Urothelium cell line (cell line): ENCODE measurements around the gene RCBTB2.

Source experiments
- DNase-seq: peaks from one replicate; pipeline ENCODE4 v3.0.0; 2011; ENCODE audit warnings: low spot score, mixed read lengths
- FAIRE-seq: peaks from 2 replicates; lab custom pipeline; 2011; peaks lifted over from hg19 to GRCh38; lab: Jason Lieb, UNC

The RCBTB2 gene

DNA sequence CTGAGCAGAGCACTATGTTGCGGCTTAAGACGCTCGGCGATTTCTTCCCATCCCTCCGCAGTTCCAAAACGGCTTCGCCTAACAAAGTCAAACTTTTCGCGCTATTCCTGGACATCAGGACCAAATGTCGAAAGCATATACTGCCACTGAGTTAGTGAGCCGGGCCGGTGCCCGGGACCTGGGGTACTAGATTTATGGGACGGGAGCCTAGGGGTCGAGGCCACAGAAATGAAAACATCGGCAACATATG lies 699 bp downstream of the RCBTB2 start:
- FAIRE-seq (no peak), DNase-seq (no peak)

- FAIRE-seq (no peak), DNase-seq (no peak)
These were observed 1.2 kb downstream of the RCBTB2 start for GRCh38 chr13:48531416-48532255.

- FAIRE-seq (no peak), DNase-seq (no peak)
These were observed 2.0 kb downstream of the RCBTB2 start for GRCh38 chr13:48530833-48531232.

DNA sequence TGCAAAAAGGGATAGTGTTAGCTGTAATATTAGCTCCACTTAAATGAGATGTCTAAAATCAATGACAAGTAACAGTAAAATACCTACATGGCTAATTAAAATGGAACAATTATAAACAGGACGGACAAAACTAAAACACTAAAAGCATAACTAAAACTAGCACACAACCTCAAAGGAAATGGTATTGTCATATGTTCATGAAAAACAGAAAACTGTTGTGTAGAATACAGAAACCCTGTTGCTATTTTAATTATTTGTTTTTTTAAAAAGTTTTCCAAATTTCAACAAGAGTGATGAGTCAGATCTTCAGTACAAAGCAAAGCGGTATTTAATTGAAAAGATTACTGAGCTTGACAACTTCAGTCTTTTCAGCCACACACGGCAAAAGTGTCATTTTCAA lies 4.2 kb downstream of the RCBTB2 start:
- FAIRE-seq (no peak), DNase-seq (no peak)

- FAIRE-seq (no peak), DNase-seq (no peak)
These were observed 4.9 kb downstream of the RCBTB2 start for GRCh38 chr13:48527955-48528354.

DNA sequence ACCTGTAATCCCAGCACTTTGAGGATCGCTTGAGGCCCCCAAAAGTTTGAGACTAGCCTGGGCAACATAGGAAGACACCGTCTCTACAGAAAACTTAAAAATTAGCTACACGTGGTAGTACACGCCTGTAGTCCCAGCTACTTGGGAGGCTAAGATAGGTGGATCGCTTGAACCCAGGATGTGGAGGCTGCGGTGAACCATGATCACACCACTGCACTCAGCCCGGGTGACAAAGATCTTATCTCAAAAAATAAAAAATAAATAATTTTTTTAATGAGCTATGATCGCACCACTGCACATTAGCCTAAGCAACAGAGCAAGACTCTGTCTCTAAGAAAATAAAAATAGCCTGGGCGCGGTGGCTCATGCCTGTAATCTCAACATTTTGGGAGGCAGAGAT lies 6.6 kb downstream of the RCBTB2 start:
- DNase-seq (no peak), FAIRE-seq (no peak)

- DNase-seq (no peak), FAIRE-seq (no peak)
These were observed 14.8 kb downstream of the RCBTB2 start for GRCh38 chr13:48518083-48518482.

DNA sequence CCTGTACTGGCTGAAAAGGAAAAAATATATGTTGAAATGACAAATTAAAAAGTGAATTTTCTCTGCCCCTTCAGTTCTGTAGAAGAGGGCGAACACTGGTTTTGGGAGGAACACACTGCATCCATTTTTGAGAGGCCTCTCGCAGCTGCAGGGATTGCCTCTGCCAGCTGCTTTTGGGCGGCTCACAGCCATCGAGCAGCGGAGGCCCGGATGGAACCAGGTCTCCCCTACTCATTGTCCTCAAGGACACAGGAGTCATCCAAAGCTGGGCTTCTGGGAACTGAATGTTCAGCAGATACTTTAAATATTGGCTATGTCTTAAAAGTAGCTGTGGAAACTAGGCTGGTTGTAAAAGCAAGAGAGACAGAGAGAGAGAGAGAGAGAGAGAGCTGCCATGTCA lies 17.1 kb downstream of the RCBTB2 start:
- no peak for FAIRE-seq
- DNase-seq: no peak

GRCh38 chr13:48514793-48515192 lies 18.1 kb downstream of the RCBTB2 start:
- DNase-seq (no peak), FAIRE-seq (no peak)

- FAIRE-seq (no peak), DNase-seq (no peak)
These were observed 21.2 kb downstream of the RCBTB2 start for GRCh38 chr13:48511621-48512230.

- no peak for DNase-seq
- FAIRE-seq: no peak
These were observed 22.2 kb downstream of the RCBTB2 start for GRCh38 chr13:48510698-48511097.

DNA sequence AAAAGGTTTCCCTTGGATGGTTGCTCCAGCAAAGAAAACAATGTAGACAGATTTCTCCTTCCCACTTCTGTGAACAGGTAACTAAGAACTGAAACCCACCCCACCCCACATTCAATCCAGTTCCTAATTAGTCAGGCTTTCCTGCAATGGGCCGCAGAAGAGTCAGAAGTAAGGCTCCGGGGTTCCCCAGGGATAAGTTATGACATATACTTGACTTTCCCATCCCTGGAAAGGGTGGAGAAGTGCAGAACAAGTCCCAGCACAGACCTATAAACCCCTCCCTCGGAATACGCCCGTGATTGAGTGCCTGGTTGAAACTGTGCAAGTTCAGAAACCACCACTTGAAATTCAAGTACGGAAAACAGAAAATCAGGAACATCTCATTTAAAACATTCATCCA lies 24.9 kb downstream of the RCBTB2 start:
- no peak for DNase-seq
- no peak for FAIRE-seq

GRCh38 chr13:48507021-48507420 lies 25.9 kb downstream of the RCBTB2 start:
- no peak for DNase-seq
- no peak for FAIRE-seq

DNA sequence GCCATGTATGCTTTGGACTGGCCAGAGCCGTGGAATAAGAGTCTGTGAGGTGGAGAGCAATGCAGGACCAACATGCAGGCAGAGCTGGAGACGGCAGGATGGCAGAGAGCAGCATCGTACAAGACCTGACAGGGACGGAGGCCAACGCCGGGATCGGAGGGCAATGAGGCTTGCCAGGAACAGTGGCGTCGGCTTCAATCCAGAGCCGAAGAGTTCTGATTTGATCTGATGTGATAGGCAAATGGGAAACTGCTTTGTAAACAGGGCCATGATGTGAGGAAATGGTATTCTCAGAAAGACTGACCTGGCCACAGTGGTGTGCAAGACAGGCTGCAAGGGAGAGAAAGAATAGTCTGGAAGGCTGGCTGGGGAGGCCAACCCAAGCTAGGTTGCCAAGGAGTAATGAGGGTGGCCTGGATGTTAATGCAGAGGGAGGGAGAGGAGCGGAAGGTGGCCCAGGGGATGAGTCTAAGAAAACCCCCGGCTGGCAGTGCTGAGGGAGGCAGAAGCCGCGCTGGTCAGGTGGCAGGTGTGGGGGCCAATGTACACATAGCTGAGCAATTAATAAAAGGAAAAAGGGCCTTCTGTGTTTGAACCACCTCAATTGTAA lies 26.7 kb downstream of the RCBTB2 start:
- FAIRE-seq (no peak), DNase-seq (no peak)

DNA sequence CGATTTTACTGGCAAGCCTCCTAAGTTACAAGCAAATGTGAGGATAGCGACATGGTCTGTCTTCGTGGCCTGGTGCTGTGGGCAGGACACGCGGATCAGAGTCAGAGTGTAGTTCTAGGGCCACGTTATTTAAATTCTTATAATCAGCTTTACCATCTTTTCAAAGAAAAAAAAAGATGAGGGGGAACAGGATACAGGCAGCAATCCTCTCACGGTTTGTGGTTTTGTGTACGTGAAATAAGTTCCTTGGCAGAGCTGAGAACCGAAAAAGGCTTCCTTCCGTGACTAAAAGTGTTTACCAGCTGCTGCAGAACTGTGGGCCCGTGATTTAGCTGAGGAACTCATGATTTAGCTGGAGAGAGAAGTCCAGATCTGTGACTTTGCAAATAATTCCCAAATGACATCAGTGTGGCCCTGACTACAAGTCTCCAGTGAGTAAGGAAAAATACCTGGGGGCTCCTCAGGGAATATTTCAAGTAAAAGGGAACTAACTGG lies 27.2 kb downstream of the RCBTB2 start:
- DNase-seq (no peak), FAIRE-seq (no peak)

DNA sequence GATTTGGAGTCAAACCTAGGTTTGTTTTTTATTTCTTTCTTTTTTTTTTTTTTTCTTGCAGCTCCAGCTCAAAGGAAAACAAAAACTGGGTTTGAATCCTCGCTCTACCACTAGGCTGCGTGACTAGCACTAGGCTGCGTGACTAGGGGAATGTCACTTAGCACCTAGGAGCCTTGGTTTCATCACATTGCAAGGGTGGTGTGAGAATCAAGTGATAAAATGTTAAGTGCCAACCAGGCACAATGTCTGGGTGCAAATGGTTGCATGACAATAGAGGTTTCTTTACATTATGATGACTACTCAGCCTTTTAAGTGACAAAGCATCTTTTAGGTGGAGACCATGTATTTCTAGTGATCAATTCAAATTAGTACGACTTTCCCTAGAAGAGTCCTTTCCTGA lies 27.9 kb downstream of the RCBTB2 start:
- FAIRE-seq (no peak), DNase-seq (no peak)

- FAIRE-seq (no peak), DNase-seq (no peak)
These were observed 28.3 kb downstream of the RCBTB2 start for GRCh38 chr13:48504606-48505005.

DNA sequence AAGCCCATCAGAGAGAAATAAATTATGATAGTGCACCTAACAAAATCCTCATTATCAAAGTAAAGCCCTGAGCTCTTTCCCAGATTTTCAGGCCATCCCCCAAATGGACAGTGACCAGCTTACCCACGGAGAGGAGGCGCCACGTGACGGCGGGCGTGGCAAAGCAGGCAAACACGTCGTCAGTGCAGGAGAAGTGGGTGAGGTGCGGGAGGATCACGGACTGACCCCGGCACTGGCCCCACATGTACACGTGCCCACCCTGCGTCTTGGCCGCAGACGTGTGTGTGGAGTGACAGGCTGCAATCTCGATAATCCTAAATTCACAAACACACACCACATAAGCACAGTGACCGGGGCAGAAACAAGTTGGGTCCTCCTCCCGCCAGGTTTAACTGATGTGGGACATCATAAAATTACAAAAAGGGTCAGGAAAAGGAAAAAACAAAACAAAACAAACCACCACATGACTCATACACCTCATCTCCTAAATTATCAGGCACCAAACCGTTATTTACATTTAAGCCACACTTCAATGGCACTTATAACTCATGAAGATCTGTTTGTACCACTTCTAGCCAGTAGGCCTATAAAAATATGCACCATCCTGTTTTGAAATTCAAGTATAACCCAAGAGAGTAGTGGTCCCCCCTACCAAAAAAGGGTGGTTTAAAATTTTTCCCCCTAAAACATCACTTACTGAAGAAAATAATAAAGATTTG lies 30.1 kb downstream of the RCBTB2 start:
- FAIRE-seq (no peak), DNase-seq (no peak)

- DNase-seq (no peak), FAIRE-seq (no peak)
These were observed 31.2 kb downstream of the RCBTB2 start for GRCh38 chr13:48501705-48502104.

- DNase-seq (no peak), FAIRE-seq (no peak)
These were observed 32.2 kb downstream of the RCBTB2 start for GRCh38 chr13:48500652-48501197.

- FAIRE-seq: no peak
- DNase-seq: no peak
These were observed 35.2 kb downstream of the RCBTB2 start for GRCh38 chr13:48497669-48498068.
